ENCODE measurements around the gene ANKRD11. TPM values are rescaled to one million over a fixed set of nuclear protein-coding genes. Genes with fewer than 3 reads are reported as not detected.
A peak's percentile ranks its signal among the peaks of the same experiment; 100 is the strongest.
"Not testable (repeated sequence)": the region's sequence is repeated elsewhere in the genome, so short reads cannot be mapped to it uniquely, and the experiment has no call there.

ANKRD11 gene
- total RNA-seq, 2 experiments from 2014 or later, result 174 to 177 TPM

DNA sequence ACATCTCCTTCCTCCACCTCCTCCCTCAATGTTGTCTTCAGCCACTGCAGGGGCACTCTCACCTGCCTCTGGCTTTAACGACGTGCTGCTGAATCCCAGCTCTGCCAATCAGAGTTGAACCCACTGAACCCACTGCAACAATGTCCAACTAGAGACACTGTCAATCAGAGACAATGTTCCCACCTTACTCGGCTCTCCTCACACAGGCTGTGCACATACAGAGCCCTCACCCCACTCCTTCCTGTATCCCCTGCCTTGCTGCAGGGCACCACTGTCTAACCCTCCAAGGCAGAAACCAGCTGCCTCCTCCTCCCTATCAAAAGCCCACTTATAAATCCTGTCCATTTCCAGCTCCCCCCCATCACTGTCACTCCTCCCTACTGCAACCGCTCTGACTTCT lies 58.7 kb downstream of the ANKRD11 start:
- Mint-ChIP-seq H3K27ac (no peak overlapping the region), H3K27me3 (ENCODE audit: low read depth) (no peaks in the 10 kb centered on the region), H3K4me1 (ENCODE audit: low read depth) (peaks cover 43% of the 10 kb centered on the region), H3K9me3 (no peaks in the 10 kb centered on the region), H3K4me3 (no peak overlapping the region), H3K36me3 (ENCODE audit: low read depth) (peaks cover 18% of the 10 kb centered on the region)
- DNase-seq, result no peak
- intact Hi-C loops (cut with micrococcal nuclease), result no loop called here
- CTCF ChIA-PET, result interaction anchor here (0.6 kb wide), 1 partner anchor 23 kb away, joined by 4 read pairs; no protein-coding TSS in a partner anchor

DNA sequence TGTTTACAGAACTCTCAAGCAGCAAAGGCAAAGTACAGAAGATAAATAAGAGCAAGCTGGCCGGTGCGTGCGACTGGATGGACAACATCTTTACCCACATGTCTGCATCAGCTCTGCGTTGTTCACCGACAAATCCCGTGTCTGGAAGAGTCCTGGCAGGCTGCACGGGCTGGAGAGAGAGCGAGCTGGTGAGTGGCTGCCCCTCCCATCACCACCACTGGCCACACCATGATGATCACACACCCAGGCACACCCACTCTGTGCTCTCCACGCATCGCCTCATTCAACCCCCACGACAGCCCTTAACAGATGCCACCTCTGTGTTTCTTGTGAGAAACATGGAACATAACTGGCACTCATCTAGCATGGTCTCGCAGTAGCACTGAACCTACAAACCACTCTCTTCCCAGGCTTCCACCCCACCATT lies 59.2 kb downstream of the ANKRD11 start:
- Mint-ChIP-seq H3K36me3 (ENCODE audit: low read depth) (peaks cover 21% of the 10 kb centered on the region), H3K4me3 (no peak overlapping the region), H3K4me1 (ENCODE audit: low read depth) (peaks cover 44% of the 10 kb centered on the region), H3K27ac (no peak overlapping the region), H3K27me3 (ENCODE audit: low read depth) (no peaks in the 10 kb centered on the region), H3K9me3 (no peaks in the 10 kb centered on the region)
- CTCF ChIA-PET, result interaction anchor here (0.6 kb wide), 1 partner anchor 22 kb away, joined by 4 read pairs; no protein-coding TSS in a partner anchor
- no peak for DNase-seq
- intact Hi-C loops (cut with micrococcal nuclease), result no loop called here

DNA sequence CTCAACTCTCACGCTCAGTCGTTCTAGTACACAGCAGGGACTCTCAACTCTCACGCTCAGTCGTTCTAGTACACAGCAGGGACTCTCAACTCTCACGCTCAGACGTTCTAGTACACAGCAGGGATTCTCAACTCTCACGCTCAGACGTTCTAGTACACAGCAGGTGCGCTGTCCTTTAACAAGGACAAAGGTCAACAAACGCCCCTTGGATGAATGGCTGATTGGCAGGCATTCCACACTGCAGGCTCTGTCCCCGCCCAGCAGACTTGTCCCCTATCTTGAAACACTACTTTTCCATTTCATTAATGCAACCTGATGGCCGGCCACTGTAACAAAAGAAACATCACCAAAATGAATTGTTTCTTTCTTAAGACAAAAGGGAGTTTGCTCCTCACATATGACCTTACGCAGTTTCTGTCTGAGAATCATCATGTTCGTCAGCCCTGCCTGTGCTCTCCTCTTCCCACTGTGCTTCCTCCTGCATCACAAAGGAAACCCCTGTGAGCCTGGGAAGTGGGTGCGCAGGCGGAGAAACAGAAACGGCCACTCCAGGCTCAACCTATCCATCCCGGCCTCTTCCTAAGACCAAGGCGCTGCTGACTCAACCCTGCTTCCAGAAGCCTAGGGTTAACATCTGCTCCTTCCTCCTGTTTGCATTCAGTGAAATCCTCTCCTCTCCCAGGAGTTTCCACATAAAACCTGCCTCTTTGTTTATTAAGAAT lies 59.8 kb downstream of the ANKRD11 start:
- Mint-ChIP-seq H3K27ac (no peak overlapping the region), H3K4me1 (ENCODE audit: low read depth) (peaks cover 44% of the 10 kb centered on the region), H3K27me3 (ENCODE audit: low read depth) (no peaks in the 10 kb centered on the region), H3K9me3 (no peaks in the 10 kb centered on the region), H3K4me3 (no peak overlapping the region), H3K36me3 (ENCODE audit: low read depth) (peaks cover 21% of the 10 kb centered on the region)
- intact Hi-C loops (cut with micrococcal nuclease), result no loop called here
- CTCF ChIA-PET, result no interaction called here
- DNase-seq, result no peak

DNA sequence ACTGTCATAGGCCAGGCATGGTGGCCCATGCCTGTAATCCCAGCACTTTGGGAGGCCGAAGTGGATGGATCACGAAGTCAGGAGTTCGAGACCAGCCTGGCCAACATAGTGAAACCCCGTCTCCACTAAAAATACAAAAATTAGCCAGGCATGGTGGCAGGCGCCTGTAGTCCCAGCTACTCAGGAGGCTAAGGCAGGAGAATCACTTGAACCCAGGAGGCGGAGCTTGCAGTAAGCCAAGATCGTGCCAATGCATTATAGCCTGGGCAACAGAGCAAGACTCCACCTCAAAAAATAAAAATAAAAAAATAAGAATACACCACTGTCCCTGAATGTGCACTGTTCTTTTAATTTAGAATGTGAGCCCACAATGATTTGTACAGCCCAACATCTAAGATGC lies 61.8 kb downstream of the ANKRD11 start:
- H3K9me3 Mint-ChIP-seq; H3K27ac Mint-ChIP-seq; H3K4me3 Mint-ChIP-seq; CTCF ChIA-PET; intact Hi-C loops (cut with micrococcal nuclease); DNase-seq; H3K27me3 Mint-ChIP-seq (ENCODE audit: low read depth): not testable (repeated sequence)
- Mint-ChIP-seq H3K4me1 (ENCODE audit: low read depth) (peaks cover 44% of the 10 kb centered on the region), H3K36me3 (ENCODE audit: low read depth) (peaks cover 20% of the 10 kb centered on the region)

DNA sequence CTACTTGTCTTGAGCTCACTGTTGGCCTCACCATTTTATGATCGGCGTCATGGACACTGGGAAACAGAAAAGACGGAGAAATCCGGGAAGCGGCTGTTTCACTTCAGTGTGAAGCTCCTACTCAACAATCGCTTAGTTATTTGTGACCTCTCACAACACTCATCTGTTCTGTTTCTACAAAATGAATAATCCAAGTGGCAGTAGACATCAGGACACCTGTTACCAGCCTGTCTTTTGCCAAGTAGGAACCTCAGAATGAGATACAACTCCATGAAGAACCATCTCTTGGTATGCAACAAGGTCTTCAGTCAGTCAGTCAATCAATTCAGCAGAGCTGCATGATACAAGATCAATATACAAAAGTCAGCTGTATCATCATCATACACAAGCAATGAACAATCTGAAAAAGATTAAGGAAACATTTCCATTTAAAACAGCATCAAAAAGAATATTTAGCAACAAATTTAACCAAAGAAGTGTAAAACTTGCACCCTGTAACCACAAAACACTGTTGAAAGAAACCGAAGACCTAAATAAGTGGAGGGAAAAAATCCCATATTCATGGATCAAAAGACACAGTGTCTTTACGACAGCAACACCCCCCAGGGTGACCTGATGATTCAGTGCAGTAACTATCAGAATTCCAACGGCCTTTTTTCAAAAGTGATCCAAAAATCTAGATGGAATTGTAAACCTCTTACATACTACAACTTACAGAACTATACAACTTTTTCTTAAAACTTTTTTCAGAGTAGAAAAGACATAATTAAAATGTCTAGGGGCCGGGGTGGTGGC lies 63.4 kb downstream of the ANKRD11 start:
- Mint-ChIP-seq H3K9me3 (no peaks in the 10 kb centered on the region), H3K36me3 (ENCODE audit: low read depth) (peaks cover 20% of the 10 kb centered on the region), H3K4me1 (ENCODE audit: low read depth) (peaks cover 59% of the 10 kb centered on the region), H3K27ac (peak overlapping the region; percentile 3), H3K4me3 (no peak overlapping the region), H3K27me3 (ENCODE audit: low read depth) (no peaks in the 10 kb centered on the region)
- DNase-seq, result no peak
- intact Hi-C loops (cut with micrococcal nuclease), result no loop called here
- CTCF ChIA-PET, result interaction anchor here (0.6 kb wide), 1 partner anchor 30 kb away, joined by 5 read pairs; no protein-coding TSS in a partner anchor

DNA sequence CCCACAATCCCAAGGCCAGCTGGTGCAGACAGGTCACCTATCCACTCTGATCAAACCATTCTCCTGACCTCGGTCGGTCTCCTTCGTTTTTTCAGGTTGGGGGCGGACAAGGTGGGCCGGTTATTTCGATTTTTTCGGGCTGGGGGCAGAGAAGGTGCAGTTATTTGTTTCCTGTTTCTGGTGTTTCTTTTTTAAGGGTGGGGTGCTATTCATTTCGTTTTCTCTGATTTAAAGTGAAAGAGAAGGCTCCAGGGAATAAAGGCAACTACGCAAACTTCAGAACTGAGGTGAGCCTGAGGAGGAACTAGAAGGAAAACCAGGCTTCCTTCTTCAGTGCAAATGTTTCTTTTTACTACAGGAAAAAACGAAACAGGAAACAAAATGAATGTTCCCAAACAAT lies 64.8 kb downstream of the ANKRD11 start:
- Mint-ChIP-seq H3K4me3 (no peak overlapping the region), H3K4me1 (ENCODE audit: low read depth) (peaks cover 68% of the 10 kb centered on the region), H3K27me3 (ENCODE audit: low read depth) (no peaks in the 10 kb centered on the region), H3K27ac (peak overlapping the region; percentile 68), H3K9me3 (no peaks in the 10 kb centered on the region), H3K36me3 (ENCODE audit: low read depth) (peaks cover 18% of the 10 kb centered on the region)
- no peak for DNase-seq
- intact Hi-C loops (cut with micrococcal nuclease), result no loop called here
- CTCF ChIA-PET, result no interaction called here

DNA sequence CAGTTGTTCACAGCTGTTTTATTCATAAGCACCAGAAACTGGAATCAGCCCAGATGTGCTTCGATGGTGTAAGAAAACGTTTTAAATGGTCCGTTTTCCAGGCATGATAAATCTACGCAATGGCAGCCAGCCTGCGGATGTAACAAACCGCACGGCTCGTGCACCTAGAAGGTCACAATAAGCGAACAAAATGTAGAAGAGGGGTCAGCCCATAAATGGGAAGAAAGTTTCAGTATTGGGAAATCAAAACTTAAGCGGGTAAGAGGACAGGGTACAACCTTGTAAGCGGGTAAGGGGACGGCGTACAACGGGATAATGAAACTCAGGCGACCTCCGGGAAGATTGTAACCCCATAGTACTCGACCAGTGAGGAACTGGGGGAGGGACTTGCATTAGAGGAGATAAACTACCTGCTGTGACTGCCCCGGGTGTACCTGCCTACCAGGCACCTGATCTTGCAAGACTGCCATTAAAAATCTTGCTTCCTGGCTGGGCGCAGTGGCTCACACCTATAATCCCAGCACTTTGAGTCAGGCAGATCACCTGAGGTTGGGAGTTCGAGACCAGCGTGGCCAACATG lies 66.6 kb downstream of the ANKRD11 start:
- peaks cover 17% of the 10 kb centered on the region for H3K36me3 Mint-ChIP-seq (ENCODE audit: low read depth)
- peak overlapping the region; percentile 84 for H3K27ac Mint-ChIP-seq
- H3K9me3 Mint-ChIP-seq, result no peaks in the 10 kb centered on the region
- H3K4me3 Mint-ChIP-seq, result no peak overlapping the region
- intact Hi-C loops (cut with micrococcal nuclease), result no loop called here
- CTCF ChIA-PET, result no interaction called here
- H3K4me1 Mint-ChIP-seq (ENCODE audit: low read depth), result peaks cover 80% of the 10 kb centered on the region
- DNase-seq, result no peak
- H3K27me3 Mint-ChIP-seq (ENCODE audit: low read depth), result no peaks in the 10 kb centered on the region

DNA sequence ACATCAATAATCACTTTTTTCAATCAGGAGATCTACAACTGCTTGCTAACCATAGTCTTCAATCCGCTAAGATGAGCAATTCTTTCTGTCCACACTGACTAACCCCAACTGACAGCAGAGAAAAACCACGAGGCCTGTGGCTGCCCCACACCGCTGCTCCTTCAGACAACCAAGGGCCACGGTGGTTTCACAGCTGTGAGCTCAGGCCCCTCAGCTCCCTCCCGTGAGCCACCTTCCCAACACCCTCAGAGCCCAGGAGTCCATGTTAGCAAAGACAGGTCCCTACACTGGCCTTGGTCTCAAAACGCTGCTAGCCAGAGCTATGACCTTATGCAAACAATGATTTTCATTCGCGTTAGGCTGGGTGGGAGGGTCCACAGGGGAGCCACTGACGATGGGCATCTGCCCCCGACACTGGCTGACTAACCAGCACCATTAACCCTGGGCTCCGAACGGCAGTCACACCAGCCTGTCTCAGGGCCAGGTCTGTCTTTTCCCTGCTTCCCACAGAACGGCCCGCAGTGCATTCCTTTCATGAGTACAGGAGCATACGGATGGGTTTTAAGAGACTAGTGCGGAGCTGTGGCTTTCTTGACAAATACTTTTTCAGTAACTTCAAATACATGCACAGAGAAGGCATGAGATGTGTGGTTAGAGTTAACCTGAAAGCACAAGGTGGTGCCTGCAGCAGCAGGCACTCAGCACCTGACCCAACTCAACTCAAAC lies 67.3 kb downstream of the ANKRD11 start:
- Mint-ChIP-seq H3K36me3 (ENCODE audit: low read depth) (peaks cover 22% of the 10 kb centered on the region), H3K27me3 (ENCODE audit: low read depth) (no peaks in the 10 kb centered on the region), H3K4me1 (ENCODE audit: low read depth) (peaks cover 83% of the 10 kb centered on the region), H3K4me3 (peak overlapping the region; percentile 1), H3K27ac (peak overlapping the region; percentile 84), H3K9me3 (no peaks in the 10 kb centered on the region)
- intact Hi-C loops (cut with micrococcal nuclease), result loop anchor here (1.0 kb wide), 1 partner anchor 61 kb away; no protein-coding TSS in a partner anchor
- peak; percentile 59 for DNase-seq
- CTCF ChIA-PET, result interaction anchor here (0.6 to 1.1 kb wide), 2 partner anchors 23 to 63 kb away, joined by 3 read pairs; no protein-coding TSS in a partner anchor

DNA sequence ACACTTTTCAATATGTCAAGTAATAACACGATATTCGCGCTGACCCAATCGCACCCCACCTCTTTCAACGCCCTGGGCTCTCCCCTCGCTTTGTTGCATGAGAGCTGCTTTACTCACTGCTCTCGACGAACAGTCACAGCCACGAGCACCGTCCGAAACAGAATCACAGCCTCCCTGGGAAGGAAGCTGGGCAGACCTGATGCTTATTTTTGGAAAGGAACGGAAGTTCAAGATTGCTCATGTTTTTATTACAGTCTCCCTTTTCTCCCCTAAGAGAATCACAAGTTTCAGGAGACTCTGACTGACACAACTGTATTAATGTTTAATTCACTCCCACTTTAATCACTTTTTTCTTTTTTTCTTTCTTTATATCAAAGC lies 67.8 kb downstream of the ANKRD11 start:
- peak; percentile 55 for DNase-seq
- CTCF ChIA-PET, result interaction anchor here (0.6 to 1.1 kb wide), 2 partner anchors 24 to 64 kb away, joined by 3 read pairs; no protein-coding TSS in a partner anchor

DNA sequence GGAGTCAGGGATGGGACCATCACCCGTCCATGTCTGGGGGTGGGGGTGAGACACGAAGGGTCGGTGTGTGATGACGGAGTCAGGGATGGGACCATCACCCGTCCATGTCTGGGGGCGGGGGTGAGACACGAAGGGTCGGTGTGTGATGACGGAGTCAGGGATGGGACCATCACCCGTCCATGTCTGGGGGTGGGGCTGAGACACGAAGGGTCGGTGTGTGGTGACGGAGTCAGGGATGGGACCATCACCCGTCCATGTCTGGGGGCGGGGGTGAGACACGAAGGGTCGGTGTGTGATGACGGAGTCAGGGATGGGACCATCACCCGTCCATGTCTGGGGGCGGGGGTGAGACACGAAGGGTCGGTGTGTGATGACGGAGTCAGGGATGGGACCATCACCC lies 69.1 kb downstream of the ANKRD11 start:
- H3K27ac Mint-ChIP-seq; H3K9me3 Mint-ChIP-seq; CTCF ChIA-PET; H3K4me3 Mint-ChIP-seq; DNase-seq; H3K27me3 Mint-ChIP-seq (ENCODE audit: low read depth); intact Hi-C loops (cut with micrococcal nuclease): not testable (repeated sequence)
- peaks cover 29% of the 10 kb centered on the region for H3K36me3 Mint-ChIP-seq (ENCODE audit: low read depth)
- peaks cover 83% of the 10 kb centered on the region for H3K4me1 Mint-ChIP-seq (ENCODE audit: low read depth)

More for the DNA sequence above, 67.8 kb downstream of the ANKRD11 start:
- Mint-ChIP-seq H3K36me3 (ENCODE audit: low read depth) (peaks cover 28% of the 10 kb centered on the region), H3K4me1 (ENCODE audit: low read depth) (peaks cover 87% of the 10 kb centered on the region), H3K9me3 (no peaks in the 10 kb centered on the region), H3K27me3 (ENCODE audit: low read depth) (no peaks in the 10 kb centered on the region), H3K27ac (peak overlapping the region; percentile 84), H3K4me3 (peak overlapping the region; percentile 1)
- intact Hi-C loops (cut with micrococcal nuclease), result loop anchor here (1.0 kb wide), 1 partner anchor 62 kb away; no protein-coding TSS in a partner anchor

DNA sequence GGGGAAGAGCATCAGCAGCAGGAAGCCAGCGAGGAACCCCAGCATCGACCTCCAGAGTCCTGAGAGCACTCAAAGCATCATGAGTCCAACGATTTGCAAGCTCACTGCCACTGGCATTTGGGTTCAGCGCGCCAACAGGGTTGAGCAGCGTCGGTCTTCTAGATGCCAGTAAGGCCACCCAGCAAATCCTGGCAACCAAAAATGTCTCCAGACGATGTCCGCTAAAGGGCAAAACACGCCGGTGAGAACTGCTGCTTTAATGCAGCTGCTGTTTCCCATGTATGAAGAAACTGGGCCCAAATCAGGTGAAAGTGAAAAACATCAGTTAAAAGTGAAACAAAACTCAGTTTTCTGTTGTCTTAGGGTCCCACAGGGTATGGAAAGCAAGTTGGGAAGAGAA lies 70.2 kb downstream of the ANKRD11 start:
- Mint-ChIP-seq H3K4me1 (ENCODE audit: low read depth) (peaks cover 79% of the 10 kb centered on the region), H3K27me3 (ENCODE audit: low read depth) (no peaks in the 10 kb centered on the region), H3K36me3 (ENCODE audit: low read depth) (peaks cover 27% of the 10 kb centered on the region), H3K9me3 (no peaks in the 10 kb centered on the region), H3K27ac (peak overlapping the region; percentile 62), H3K4me3 (no peak overlapping the region)
- no peak for DNase-seq
- CTCF ChIA-PET, result interaction anchor here (0.7 kb wide), 1 partner anchor 56 kb away, joined by 3 read pairs; no protein-coding TSS in a partner anchor
- intact Hi-C loops (cut with micrococcal nuclease), result no loop called here

DNA sequence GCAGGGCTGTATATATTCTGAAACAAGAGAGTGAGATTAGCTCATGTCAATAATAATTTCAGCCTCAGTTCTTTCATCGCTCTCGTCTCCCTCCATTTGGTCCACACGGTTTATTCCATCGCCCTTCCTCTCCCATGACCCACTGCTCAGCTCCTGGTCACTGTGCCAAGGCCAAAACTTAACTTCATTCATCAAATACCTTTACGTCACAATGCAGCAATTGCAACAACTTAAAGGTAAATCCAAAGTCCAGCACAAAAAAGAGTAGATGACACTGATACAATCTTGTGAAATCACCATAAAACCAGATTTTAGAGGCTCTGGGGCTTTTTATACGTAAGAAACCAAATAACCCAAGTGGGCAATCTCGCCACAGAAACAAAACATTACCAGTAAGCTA lies 72.0 kb downstream of the ANKRD11 start:
- CTCF ChIA-PET, result no interaction called here
- Mint-ChIP-seq H3K27ac (no peak overlapping the region), H3K4me1 (ENCODE audit: low read depth) (peaks cover 75% of the 10 kb centered on the region), H3K27me3 (ENCODE audit: low read depth) (no peaks in the 10 kb centered on the region), H3K36me3 (ENCODE audit: low read depth) (peaks cover 23% of the 10 kb centered on the region), H3K4me3 (no peak overlapping the region), H3K9me3 (no peaks in the 10 kb centered on the region)
- intact Hi-C loops (cut with micrococcal nuclease), result no loop called here
- DNase-seq, result no peak
